HG03565 (cell line): ENCODE data around the gene AFF4.
"Not testable (repeated sequence)": the region's sequence is repeated elsewhere in the genome, so short reads cannot be mapped to it uniquely, and the experiment has no call there.

Experiments used
- ATAC-seq: cut with Tn5 transposase; IDR thresholded peaks from one replicate; pipeline ENCODE4 v1.9.1; 2021; ENCODE audit warnings: mild to moderate bottlenecking, moderate library complexity; ENCODE audit not compliant: unreplicated experiment

AFF4 gene, protein sequence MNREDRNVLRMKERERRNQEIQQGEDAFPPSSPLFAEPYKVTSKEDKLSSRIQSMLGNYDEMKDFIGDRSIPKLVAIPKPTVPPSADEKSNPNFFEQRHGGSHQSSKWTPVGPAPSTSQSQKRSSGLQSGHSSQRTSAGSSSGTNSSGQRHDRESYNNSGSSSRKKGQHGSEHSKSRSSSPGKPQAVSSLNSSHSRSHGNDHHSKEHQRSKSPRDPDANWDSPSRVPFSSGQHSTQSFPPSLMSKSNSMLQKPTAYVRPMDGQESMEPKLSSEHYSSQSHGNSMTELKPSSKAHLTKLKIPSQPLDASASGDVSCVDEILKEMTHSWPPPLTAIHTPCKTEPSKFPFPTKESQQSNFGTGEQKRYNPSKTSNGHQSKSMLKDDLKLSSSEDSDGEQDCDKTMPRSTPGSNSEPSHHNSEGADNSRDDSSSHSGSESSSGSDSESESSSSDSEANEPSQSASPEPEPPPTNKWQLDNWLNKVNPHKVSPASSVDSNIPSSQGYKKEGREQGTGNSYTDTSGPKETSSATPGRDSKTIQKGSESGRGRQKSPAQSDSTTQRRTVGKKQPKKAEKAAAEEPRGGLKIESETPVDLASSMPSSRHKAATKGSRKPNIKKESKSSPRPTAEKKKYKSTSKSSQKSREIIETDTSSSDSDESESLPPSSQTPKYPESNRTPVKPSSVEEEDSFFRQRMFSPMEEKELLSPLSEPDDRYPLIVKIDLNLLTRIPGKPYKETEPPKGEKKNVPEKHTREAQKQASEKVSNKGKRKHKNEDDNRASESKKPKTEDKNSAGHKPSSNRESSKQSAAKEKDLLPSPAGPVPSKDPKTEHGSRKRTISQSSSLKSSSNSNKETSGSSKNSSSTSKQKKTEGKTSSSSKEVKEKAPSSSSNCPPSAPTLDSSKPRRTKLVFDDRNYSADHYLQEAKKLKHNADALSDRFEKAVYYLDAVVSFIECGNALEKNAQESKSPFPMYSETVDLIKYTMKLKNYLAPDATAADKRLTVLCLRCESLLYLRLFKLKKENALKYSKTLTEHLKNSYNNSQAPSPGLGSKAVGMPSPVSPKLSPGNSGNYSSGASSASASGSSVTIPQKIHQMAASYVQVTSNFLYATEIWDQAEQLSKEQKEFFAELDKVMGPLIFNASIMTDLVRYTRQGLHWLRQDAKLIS

DNA sequence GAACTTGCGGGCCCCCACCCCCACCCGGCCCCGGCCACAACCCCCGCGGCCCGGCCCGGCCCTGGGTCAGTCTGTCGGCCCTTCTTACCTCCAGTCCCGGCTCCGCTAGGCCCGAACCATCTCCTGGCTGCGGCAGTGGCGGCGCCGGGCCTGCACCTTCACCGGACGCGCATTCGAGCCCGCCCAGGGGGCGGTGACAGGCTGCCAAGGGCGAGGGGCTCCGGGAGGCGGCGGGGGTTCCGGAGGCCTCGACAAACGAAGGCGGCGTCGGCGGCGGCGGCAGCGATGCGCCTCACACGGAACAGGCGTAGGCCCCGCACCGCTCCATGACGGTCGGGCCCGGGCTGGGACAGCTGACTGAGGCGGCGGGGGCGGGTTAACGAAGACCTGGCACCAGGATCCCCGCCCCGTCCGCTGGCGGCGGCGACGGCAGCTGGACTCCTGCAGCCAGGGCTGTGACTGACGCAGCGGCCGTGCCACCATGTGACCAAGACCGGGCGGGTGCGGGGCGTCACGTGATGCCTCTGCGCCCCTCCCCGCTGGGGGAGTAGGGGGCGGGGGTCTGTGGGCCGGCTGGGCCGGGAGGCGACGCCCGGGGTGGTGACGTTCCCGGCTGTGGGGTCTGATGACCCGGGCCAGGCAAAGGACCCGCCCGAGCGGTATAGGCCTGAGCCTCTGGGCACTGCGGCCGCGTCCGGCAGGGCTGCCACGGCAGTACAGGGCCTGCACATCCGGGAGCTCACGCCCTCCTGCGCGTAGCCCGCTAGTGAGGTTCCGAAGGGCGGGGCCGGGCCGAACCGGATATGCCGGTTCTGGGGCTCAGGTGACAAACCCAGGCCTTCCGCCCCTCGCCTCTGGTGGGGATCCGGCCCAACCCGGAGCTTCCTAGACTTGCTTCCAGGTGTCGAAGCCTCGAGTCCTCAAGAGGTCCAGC is at the start of gene AFF4:
AFF4 (minus strand) TSS at position 464 of the 934 bp plus-strand sequence. CDS start 26,445 bp downstream, outside the sequence.
- ATAC-seq, result peak; percentile 95

DNA sequence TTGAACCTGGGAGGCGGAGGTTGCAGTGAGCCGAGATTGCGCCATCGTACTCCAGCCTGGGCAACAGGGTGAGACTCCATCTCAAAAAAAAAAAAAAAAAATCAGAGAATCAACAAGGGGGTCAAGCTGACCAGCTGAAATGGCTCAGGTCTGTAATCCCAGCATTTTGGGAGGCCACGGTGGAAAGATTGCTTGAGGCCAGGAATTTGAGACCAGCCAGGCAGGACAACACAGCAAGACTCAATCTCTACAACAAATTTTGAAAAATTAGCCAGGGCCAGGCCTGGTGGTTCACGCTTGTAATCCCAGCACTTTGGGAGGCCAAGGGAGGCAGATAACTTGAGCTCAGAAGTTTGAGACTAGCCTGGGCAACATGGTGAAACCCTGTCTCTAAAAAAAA is 45.0 kb upstream of the AFF4 start:
- ATAC-seq, result not testable (repeated sequence)

DNA sequence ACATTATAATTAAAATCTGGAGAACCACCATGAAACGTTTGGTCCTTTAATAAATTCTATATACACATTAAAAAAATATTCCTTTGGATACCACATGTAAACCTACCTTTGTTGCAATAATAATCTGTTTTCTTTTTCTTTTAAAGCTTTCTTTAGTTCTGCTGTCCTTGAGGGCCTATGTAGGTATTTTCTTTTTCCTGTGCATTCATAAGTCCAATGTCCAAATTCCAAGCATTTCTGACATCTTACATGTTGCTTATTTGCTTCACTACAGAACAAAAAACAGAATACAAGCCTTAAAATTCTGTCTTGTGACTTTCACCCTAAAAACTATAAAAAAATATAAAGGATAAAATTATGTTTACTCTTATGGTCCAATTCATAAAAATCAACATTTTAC is 43.2 kb upstream of the AFF4 start:
- no peak for ATAC-seq

DNA sequence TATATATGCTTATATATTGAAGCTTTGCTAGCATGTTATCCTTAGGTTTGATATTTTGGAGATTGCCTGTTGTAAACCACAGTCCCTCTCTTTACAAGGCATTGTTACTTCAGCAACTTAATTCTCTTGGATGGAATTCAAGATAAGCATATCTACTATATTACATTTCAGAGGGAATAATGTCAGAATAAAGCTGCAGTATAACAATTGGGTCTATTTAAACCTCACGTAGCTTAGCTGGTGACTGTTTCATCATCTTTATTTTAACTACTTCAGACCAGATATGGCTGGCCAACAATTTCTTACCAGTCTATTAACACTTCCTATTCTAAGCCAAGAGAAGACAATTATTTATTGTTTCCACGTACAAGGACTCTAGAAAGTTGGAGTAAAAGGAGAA is 35.8 kb upstream of the AFF4 start:
- no peak for ATAC-seq

DNA sequence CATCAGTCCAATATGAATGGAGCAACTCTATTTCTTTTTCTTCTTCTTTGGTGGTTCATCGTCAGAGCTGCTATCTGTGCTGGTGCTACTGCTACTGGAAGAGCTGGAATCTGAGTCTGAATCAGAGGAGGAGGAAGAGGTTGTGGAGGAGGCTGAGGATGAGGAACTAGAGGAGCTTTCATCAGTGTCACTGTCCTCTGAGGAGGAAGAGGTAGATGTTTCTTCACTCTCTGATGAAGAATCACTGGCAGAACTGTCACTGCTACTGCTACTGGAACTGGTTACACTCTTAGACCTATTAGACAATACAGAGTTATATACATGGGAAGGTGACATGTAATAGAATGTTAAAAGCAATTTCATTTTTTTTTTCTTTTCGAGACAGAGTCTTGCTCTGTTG is 35.1 kb upstream of the AFF4 start:
- ATAC-seq, result no peak

GRCh38 chr5:132996307-132996706 is 32.9 kb upstream of the AFF4 start:
- no peak for ATAC-seq

GRCh38 chr5:132987531-132988408 is 24.3 kb upstream of the AFF4 start:
- no peak for ATAC-seq

- ATAC-seq, result not testable (repeated sequence)
Observed at GRCh38 chr5:132982971-132983370, 19.5 kb upstream of the AFF4 start.

DNA sequence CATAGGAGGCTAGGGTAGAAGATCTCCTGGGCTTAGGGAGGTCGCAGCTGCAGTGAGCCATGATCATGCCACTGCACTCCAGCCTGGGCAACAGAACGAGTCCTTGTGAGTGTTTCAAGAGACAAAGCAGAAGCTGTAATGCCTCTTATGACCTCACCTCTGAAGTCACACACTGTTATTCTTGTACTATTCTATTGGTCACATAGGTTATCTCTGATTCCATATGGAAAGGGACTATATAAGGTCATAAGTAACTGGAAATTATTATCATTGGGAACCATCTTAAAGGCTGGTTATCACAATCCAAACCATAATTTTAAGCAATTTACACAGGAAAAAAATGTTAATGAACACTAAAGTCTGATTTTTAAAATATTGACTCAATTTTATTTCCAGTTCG is 17.9 kb upstream of the AFF4 start:
- no peak for ATAC-seq

GRCh38 chr5:132979976-132980375 is 16.5 kb upstream of the AFF4 start:
- ATAC-seq, result no peak

GRCh38 chr5:132979367-132979940 is 16.0 kb upstream of the AFF4 start:
- ATAC-seq, result no peak

- no peak for ATAC-seq
Observed at GRCh38 chr5:132976852-132977251, 13.4 kb upstream of the AFF4 start.

DNA sequence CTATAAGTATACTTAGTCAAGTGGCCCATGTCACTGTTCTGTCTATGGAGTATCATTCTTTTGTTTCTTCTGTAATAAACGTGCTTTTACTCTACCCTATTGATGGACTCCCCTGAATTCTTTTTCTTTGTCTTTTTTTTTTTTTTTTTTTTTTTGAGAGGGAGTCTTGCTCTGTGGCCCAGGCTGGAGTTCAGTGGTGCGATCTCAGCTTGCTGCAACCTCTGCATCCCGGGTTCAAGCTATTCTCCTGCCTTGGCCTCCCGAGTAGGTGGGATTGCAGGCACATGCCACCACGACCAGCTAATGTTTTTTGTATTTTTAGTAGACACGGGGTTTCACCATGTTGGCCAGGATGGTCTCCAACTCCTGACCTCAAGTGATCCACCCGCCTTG is 9.0 kb upstream of the AFF4 start:
- not testable (repeated sequence) for ATAC-seq

GRCh38 chr5:132971483-132972435 is 8.3 kb upstream of the AFF4 start:
- no peak for ATAC-seq

DNA sequence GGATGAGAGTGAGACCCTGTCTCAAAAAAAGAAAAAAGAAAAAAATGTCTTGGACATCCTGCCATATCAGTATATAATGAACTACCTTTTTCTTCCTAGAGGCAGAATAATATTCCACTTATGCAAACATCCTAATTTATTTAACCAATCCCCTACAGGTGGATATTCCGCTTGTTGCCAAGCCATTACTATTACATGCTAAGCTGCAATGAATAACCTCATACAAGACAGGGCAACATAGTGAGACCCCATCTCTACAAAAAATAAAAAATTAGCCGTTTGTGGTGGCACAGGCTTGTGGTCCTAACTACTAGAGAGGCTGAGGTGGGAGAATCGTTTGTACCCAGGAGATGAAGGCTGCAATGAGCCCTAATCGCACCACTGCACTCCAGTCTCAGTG is 1.7 kb upstream of the AFF4 start:
- no peak for ATAC-seq

GRCh38 chr5:132962429-132963021 is 909 bp downstream of the AFF4 start:
- ATAC-seq, result no peak

- ATAC-seq, result no peak
Observed at GRCh38 chr5:132961887-132962286, 1.5 kb downstream of the AFF4 start.
